ENCODE results near the gene PSME3.

The PSME3 gene

DNA sequence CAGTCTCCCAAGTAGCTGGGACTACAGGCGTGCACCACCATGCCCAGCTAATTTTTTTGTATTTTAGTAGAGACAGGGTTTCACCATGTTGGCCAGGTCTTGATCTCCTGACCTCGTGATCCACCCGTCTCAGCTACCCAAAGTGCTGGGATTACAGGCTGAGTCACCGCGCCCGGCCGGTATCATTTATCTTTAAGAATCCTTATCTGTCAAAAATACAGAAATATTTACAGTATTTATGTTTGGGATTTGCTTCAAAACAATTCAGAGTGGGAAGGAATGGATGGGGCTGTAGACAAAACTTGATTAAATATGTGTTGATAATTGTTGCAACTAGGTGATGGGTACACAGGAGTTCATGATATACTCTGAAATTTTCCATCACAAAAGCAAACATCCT, 12.0 kb upstream of the PSME3 start:
- ChIA-PET CTCF (interaction anchor here (1.1 to 6.6 kb wide), 13 partner anchors 11 to 243 kb away, joined by 3 to 80 read pairs (median 6); partner anchors contain the start of genes COA3, PSME3, RPL27 and WNK4), POLR2A (no interaction called here)
- no peak for DNase-seq (ENCODE audit: extremely low spot score)
- TF ChIP-seq, protein P1, sequence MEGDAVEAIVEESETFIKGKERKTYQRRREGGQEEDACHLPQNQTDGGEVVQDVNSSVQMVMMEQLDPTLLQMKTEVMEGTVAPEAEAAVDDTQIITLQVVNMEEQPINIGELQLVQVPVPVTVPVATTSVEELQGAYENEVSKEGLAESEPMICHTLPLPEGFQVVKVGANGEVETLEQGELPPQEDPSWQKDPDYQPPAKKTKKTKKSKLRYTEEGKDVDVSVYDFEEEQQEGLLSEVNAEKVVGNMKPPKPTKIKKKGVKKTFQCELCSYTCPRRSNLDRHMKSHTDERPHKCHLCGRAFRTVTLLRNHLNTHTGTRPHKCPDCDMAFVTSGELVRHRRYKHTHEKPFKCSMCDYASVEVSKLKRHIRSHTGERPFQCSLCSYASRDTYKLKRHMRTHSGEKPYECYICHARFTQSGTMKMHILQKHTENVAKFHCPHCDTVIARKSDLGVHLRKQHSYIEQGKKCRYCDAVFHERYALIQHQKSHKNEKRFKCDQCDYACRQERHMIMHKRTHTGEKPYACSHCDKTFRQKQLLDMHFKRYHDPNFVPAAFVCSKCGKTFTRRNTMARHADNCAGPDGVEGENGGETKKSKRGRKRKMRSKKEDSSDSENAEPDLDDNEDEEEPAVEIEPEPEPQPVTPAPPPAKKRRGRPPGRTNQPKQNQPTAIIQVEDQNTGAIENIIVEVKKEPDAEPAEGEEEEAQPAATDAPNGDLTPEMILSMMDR (IDR thresholded peaks at IDR 0.05; ENCODE audit: control extremely low read depth, extremely low read depth, low read depth, missing control alignments): no peak

DNA sequence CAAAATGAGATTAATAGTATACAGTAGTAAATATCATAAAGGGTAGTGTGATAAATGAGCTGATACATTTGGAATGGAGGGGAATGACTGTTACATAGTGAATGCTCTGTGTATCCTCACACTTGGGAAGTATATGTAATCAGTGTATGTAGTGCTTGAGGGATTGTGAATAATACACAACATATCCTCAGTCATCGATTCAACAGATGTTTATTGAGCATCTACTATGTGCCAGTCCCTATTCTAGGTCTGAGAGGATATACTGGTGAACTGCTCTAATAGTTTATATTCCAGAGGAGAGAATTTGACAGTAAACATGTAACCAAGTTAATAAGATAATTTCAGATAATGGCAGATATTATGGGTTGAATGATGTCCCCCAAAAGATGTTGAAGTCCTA, 5.7 kb upstream of the PSME3 start:
- TF ChIP-seq, protein P1 (IDR thresholded peaks at IDR 0.05; ENCODE audit: control extremely low read depth, extremely low read depth, low read depth, missing control alignments): no peak
- DNase-seq (ENCODE audit: extremely low spot score): no peak
- POLR2A ChIA-PET: no interaction called here
- CTCF ChIA-PET: no interaction called here

- CTCF ChIA-PET: interaction anchor here (4.7 to 9.7 kb wide), 2 partner anchors 8 to 12 kb away, joined by 26 to 80 read pairs; partner anchors contain the start of gene BECN1
- DNase-seq (ENCODE audit: extremely low spot score): no peak
- TF ChIP-seq, protein P1 (IDR thresholded peaks at IDR 0.05; ENCODE audit: control extremely low read depth, extremely low read depth, low read depth, missing control alignments): no peak
- POLR2A ChIA-PET: no interaction called here
Measured at GRCh38 chr17:42830971-42831370, 2.2 kb upstream of the PSME3 start.

- TF ChIP-seq, protein P1 (IDR thresholded peaks at IDR 0.05; ENCODE audit: control extremely low read depth, extremely low read depth, low read depth, missing control alignments): no peak
- ChIA-PET CTCF (interaction anchor here (1.7 to 9.7 kb wide), 4 partner anchors 9 to 166 kb away, joined by 4 to 80 read pairs (median 16); partner anchors contain the start of genes BECN1 and RPL27), POLR2A (interaction anchor here (1.4 kb wide), 1 partner anchor 16 kb away, joined by 4 read pairs; no protein-coding TSS in a partner anchor)
- no peak for DNase-seq (ENCODE audit: extremely low spot score)
Measured at GRCh38 chr17:42832213-42832933, 824 bp upstream of the PSME3 start.

DNA sequence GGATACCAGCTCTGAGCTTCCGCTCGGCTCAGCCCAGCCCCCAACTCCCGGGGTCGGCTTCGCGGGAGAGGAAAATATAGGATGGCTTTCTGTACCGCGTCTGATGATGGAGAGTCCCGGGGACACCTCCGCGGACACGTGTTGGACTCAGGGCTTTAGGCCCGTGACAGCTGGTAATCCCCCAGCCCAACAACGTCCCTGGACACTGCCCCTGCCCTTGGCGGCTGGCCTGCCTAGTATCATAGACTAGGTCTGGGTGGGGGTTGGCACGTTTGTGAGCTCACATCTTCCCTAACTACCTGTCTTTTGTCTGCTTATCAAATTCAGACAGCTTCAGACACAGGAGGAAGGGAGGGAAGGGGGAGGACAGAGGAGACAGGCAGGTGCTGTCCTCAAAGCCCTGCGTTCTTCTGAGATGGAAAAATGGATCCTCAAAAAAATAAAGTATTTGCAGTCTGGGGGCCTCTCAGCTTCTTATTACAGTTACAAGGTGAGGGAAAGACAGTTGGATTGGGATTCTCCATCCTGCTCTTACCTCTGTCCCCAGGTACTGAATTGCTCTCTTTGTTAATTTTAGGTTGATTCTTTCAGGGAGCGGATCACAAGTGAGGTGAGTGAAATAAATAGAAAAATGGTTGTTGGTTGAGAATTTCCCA, 698 bp downstream of the PSME3 start:
- DNase-seq (ENCODE audit: extremely low spot score): no peak
- ChIA-PET CTCF (interaction anchor here (1.1 to 9.7 kb wide), 8 partner anchors 9 to 164 kb away, joined by 3 to 80 read pairs (median 5); partner anchors contain the start of genes BECN1 and RPL27), POLR2A (interaction anchor here (0.5 to 1.4 kb wide), 4 partner anchors 9 to 15 kb away, joined by 3 to 10 read pairs (median 4); partner anchors contain the start of gene BECN1)
- TF ChIP-seq, protein P1 (IDR thresholded peaks at IDR 0.05; ENCODE audit: control extremely low read depth, extremely low read depth, low read depth, missing control alignments): no peak

DNA sequence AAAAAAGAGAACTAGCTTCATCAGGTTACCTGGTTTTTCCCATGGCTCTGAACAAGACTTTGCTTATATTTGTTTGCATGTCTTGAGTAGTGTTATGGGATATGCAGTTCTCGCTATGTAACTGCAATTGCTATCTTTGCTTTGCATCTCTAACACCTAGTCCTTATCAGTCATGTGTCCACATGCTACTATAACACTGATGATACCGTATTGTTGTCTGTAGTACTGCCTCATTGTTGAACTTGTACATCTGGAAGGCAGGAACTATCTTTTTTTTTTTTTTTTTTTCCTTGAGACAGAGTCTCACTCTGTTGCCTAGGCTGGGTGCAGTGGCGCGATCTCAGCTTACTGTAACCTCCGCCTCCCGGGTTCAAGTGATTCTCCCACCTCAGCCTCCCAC, 2.5 kb downstream of the PSME3 start:
- ChIA-PET CTCF (interaction anchor here (1.0 to 9.7 kb wide), 3 partner anchors 13 to 257 kb away, joined by 4 to 80 read pairs (median 11); partner anchors contain the start of gene BECN1), POLR2A (interaction anchor here (0.7 kb wide), 1 partner anchor 162 kb away, joined by 4 read pairs; no protein-coding TSS in a partner anchor)
- DNase-seq (ENCODE audit: extremely low spot score): no peak
- TF ChIP-seq, protein P1 (IDR thresholded peaks at IDR 0.05; ENCODE audit: control extremely low read depth, extremely low read depth, low read depth, missing control alignments): no peak

Data from GM10248 (cell line).